Tibial artery (tissue), 4 donors: ENCODE data around the gene SKAP1.

ENCODE experiments used
- DNase-seq, 2 donors: peaks; one replicate each; pipeline ENCODE4 v3.0.0-alpha.2; 2019
- H3K27ac ChIP-seq, 2 donors: fragments of 200-600 bp; sonication (generic) in 1 of 2; 1 replicate in 1 of 2; 2 replicates in 1 of 2; pipeline ENCODE4 v1.5.1; 2018 to 2019; ENCODE audit warnings: mild to moderate bottlenecking in 1 of 2
- H3K27me3 ChIP-seq, 2 donors: fragments of 200-600 bp; sonication (generic) in 1 of 2; one replicate each; pipeline versions ENCODE4 v1.5.1 to v1.6.0; 2016 to 2019
- H3K36me3 ChIP-seq, 3 donors: fragments of 200-600 bp; sonication (generic) in 2 of 3; one replicate each; pipeline ENCODE4 v1.5.1; 2016 to 2019; ENCODE audit warnings: mild to moderate bottlenecking in 2 of 3
- H3K4me1 ChIP-seq, 4 donors: fragments of 200-600 bp; sonication (generic) in 2 of 4; 1 replicate in 3 of 4; 2 replicates in 1 of 4; pipeline ENCODE4 v1.5.1; 2016 to 2019
- H3K4me3 ChIP-seq, 2 donors: fragments of 200-600 bp; sonication (generic) in 1 of 2; 1 replicate in 1 of 2; 2 replicates in 1 of 2; pipeline ENCODE4 v1.5.1; 2018 to 2019; ENCODE audit warnings: mild to moderate bottlenecking in 2 of 2
- H3K9me3 ChIP-seq, 3 donors: fragments of 200-600 bp; sonication (generic) in 1 of 3; one replicate each; pipeline ENCODE4 v1.5.1; 2016 to 2019
- intact Hi-C: fragments of 100-400 bp; cut with DNase I; formaldehyde crosslinking; loops from one replicate; pipeline ENCODE4 v1.15.0; 2023; ENCODE audit warnings: low total_unique reads
- TF ChIP-seq, protein P1 (sequence below), 2 experiments: fragments of 200-600 bp in 1 of 2; fragments of 450-650 bp in 1 of 2; IDR thresholded peaks; one replicate each; pipeline ENCODE4 v1.5.1; 2017 to 2019; ENCODE audit warnings: antibody characterized with exemption in 2 of 2, mild to moderate bottlenecking in 1 of 2, moderate library complexity in 1 of 2

SKAP1 gene

DNA sequence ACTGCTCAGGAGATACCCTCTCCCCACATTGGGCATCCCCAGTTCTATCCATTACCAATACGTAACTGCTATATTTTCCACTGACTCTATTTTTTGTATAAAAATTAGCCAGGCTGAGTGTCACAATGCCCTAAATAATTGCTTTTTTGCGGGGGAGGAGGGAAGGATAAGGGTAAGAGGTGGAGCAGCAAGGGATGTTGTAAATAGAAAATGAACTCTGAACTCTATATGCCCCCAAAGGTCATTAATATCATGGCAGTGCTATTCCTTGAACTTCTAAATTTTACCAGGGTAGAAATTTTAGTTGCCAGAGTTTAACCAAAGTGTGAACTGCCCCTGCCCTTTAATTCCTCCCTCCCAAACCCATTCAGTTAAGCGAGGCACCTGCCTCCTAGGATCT is 118.7 kb downstream of the SKAP1 start:
- no peak for DNase-seq
- TF ChIP-seq, protein P1, sequence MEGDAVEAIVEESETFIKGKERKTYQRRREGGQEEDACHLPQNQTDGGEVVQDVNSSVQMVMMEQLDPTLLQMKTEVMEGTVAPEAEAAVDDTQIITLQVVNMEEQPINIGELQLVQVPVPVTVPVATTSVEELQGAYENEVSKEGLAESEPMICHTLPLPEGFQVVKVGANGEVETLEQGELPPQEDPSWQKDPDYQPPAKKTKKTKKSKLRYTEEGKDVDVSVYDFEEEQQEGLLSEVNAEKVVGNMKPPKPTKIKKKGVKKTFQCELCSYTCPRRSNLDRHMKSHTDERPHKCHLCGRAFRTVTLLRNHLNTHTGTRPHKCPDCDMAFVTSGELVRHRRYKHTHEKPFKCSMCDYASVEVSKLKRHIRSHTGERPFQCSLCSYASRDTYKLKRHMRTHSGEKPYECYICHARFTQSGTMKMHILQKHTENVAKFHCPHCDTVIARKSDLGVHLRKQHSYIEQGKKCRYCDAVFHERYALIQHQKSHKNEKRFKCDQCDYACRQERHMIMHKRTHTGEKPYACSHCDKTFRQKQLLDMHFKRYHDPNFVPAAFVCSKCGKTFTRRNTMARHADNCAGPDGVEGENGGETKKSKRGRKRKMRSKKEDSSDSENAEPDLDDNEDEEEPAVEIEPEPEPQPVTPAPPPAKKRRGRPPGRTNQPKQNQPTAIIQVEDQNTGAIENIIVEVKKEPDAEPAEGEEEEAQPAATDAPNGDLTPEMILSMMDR (IDR thresholded peaks at IDR 0.05) = no peak
- Histone ChIP-seq H3K27me3 (peaks cover 0 to 71% of the 10 kb centered on the region in 2 donors), H3K4me3 (no peak overlapping the region), H3K4me1 (no peaks in the 10 kb centered on the region), H3K36me3 (no peaks in the 10 kb centered on the region), H3K27ac (no peak overlapping the region), H3K9me3 (no peaks in the 10 kb centered on the region)
- intact Hi-C loops = no loop called here

GRCh38 chr17:48310748-48311213 is 119.2 kb downstream of the SKAP1 start:
- H3K36me3 ChIP-seq = no peaks in the 10 kb centered on the region
- H3K4me3 ChIP-seq = no peak overlapping the region
- no peaks in the 10 kb centered on the region for H3K4me1 ChIP-seq
- H3K9me3 ChIP-seq = no peaks in the 10 kb centered on the region
- intact Hi-C loops = no loop called here
- H3K27ac ChIP-seq = no peak overlapping the region
- TF ChIP-seq, protein P1 (IDR thresholded peaks at IDR 0.05) = no peak
- peaks cover 0 to 68% of the 10 kb centered on the region in 2 donors for H3K27me3 ChIP-seq
- DNase-seq = no peak

GRCh38 chr17:48308581-48308980 is 121.4 kb downstream of the SKAP1 start:
- Histone ChIP-seq H3K27me3 (peaks cover 0 to 69% of the 10 kb centered on the region in 2 donors), H3K4me3 (no peak overlapping the region), H3K4me1 (no peaks in the 10 kb centered on the region), H3K27ac (no peak overlapping the region), H3K9me3 (no peaks in the 10 kb centered on the region), H3K36me3 (no peaks in the 10 kb centered on the region)
- DNase-seq = no peak
- intact Hi-C loops = no loop called here
- TF ChIP-seq, protein P1 (IDR thresholded peaks at IDR 0.05) = no peak

DNA sequence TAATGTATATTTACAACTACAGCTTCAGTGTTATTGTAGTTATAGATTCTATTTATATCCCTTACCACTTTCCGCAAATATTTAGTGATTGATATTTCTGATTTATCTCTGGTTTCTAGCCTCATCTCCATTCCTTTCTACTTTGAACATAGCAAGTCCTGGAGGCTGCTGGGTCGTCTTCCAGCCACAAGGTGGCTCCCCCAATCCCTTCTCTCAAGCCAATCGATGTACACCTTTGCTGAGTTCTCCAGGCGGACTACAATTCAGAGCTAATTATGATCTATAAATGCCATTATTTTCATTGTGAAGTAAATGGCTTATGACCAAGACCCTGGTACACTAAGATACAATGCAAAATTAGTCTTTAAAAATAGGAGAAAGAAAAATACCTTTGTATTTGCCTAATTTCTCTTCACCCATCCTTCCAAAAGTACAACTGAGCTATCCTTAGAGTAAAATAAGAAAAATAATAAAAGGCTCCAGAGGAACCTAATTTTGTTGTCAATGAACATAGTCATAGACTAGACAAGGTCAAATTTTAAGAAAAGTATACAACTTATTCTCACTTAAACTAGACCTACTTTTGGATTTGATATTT is 122.1 kb downstream of the SKAP1 start:
- peak; percentile 29 to 48 for DNase-seq
- Histone ChIP-seq H3K9me3 (no peaks in the 10 kb centered on the region), H3K4me1 (no peaks in the 10 kb centered on the region), H3K4me3 (no peak overlapping the region), H3K27me3 (peaks cover 0 to 66% of the 10 kb centered on the region in 2 donors), H3K36me3 (no peaks in the 10 kb centered on the region), H3K27ac (no peak overlapping the region)
- TF ChIP-seq, protein P1 (IDR thresholded peaks at IDR 0.05) = peak; percentile 60 to 71
- intact Hi-C loops = no loop called here

DNA sequence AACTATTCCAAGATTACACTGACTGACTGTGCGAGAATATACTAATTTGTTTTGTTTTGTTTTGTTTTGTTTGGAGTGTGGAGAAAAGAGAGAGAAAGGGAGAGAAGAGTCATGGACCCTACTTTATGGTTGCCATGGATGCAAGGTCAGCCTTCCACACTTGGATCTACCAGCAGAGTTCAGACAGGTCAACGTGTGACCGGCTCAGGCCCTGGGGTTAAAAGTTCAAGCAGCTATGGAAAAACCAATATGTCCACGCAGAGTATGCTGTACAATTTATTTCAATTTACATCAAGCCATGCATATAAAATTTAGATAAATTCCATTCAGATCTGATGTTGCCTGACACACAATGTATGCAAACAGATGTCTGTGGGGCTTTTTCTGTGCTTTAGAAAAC is 122.8 kb downstream of the SKAP1 start:
- no peak for DNase-seq
- TF ChIP-seq, protein P1 (IDR thresholded peaks at IDR 0.05) = no peak
- H3K27me3 ChIP-seq = peaks cover 0 to 63% of the 10 kb centered on the region in 2 donors
- H3K27ac ChIP-seq = no peak overlapping the region
- intact Hi-C loops = no loop called here
- no peak overlapping the region for H3K4me3 ChIP-seq
- H3K9me3 ChIP-seq = no peaks in the 10 kb centered on the region
- no peaks in the 10 kb centered on the region for H3K4me1 ChIP-seq
- H3K36me3 ChIP-seq = no peaks in the 10 kb centered on the region
